ENCODE results near the gene ZNF23. TPM values are rescaled to one million over a fixed set of nuclear protein-coding genes. Genes with fewer than 3 reads are reported as not detected.

ZNF23 gene
- total RNA-seq, 1 experiment from 2014 or later, result 11.1 TPM

- no TSS peak for BruUV-seq (replicated peaks)
- Histone ChIP-seq H3K27ac (ENCODE audit: low read depth, low read length) (no peak overlapping the region), H3K4me2 (ENCODE audit: low read length) (no peak overlapping the region), H2AFZ (ENCODE audit: low read depth, low read length, poor library complexity, severe bottlenecking) (no peak overlapping the region), H3K4me3 (replicated peaks in 1 of 2; ENCODE audit: low read depth in 1 of 2, low read length in 2 of 2) (no peak overlapping the region), H3K79me2 (ENCODE audit: insufficient read depth, low read length) (no peaks in the 10 kb centered on the region), H3K4me1 (ENCODE audit: control insufficient read depth in 1 of 2, insufficient read depth in 2 of 2, low read length in 2 of 2) (peaks cover 0 to 10% of the 10 kb centered on the region in 2 experiments; a peak in 3 of 4 replicates), H3K36me3 (ENCODE audit: control insufficient read depth in 1 of 2, insufficient read depth in 2 of 2, low read length in 2 of 2) (no peaks in the 10 kb centered on the region), H3K9me2 (ENCODE audit: insufficient read depth) (no peaks in the 10 kb centered on the region), H3K9me3 (ENCODE audit: control insufficient read depth in 1 of 2, insufficient read depth in 1 of 2, low read depth in 1 of 2, low read length in 2 of 2) (no peaks in the 10 kb centered on the region; a peak in 1 of 4 replicates), H3K27me3 (ENCODE audit: insufficient read depth, low read length) (peaks cover 29% of the 10 kb centered on the region), H3K9ac (ENCODE audit: low read length) (no peak overlapping the region), H4K20me1 (ENCODE audit: insufficient read depth) (no peaks in the 10 kb centered on the region)
- DNase-seq (ENCODE audit: low read depth, low spot score) (no peak), ATAC-seq (no peak)
- intact Hi-C loops (cut with micrococcal nuclease), result no loop called here
- ChIA-PET CTCF (no interaction called here), POLR2A (no interaction called here), RAD21 (ENCODE audit: low non-redundant PET in 1 of 2, low total read pairs in 2 of 2, uncharacterized antibody in 2 of 2, unreplicated experiment in 2 of 2) (no interaction called here)
- TF ChIP-seq TCF7L2 (IDR thresholded peaks at IDR 0.05; ENCODE audit: borderline replicate concordance, extremely low read depth, insufficient read depth, insufficient read length), result no peak
- TF ChIP-seq SP1 (IDR thresholded peaks at IDR 0.05; ENCODE audit: low read depth), result no peak
- no peak for TF ChIP-seq CBX3 (IDR thresholded peaks at IDR 0.05; ENCODE audit: low read depth)
- TF ChIP-seq ZBTB33 (IDR thresholded peaks at IDR 0.05; ENCODE audit: extremely low read depth, insufficient replicate concordance, low read length), result no peak
- TF ChIP-seq, protein P1, sequence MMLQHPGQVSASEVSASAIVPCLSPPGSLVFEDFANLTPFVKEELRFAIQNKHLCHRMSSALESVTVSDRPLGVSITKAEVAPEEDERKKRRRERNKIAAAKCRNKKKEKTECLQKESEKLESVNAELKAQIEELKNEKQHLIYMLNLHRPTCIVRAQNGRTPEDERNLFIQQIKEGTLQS (IDR thresholded peaks at IDR 0.05), result no peak
- TF ChIP-seq POLR2AphosphoS5 (IDR thresholded peaks at IDR 0.05; ENCODE audit: low read depth, low read length), result no peak
- TF ChIP-seq POLR2A (IDR thresholded peaks at IDR 0.05; ENCODE audit: borderline replicate concordance, extremely low read depth, insufficient read depth, insufficient read length), result no peak
- no peak for TF ChIP-seq RAD21 (IDR thresholded peaks at IDR 0.05; ENCODE audit: low read depth)
- TF ChIP-seq EZH2phosphoT487 (IDR thresholded peaks at IDR 0.05; ENCODE audit: borderline replicate concordance), result no peak
These were observed 52.9 kb downstream of the ZNF23 start for GRCh38 chr16:71409011-71409775.

Data from HCT116 (cell line).